Urinary bladder (tissue), 4 donors: Measurements from ENCODE around the gene GGTLC1. TPM values are rescaled to one million over a fixed set of nuclear protein-coding genes. Genes with fewer than 3 reads are reported as not detected.
"Not testable (repeated sequence)": the region's sequence is repeated elsewhere in the genome, so short reads cannot be mapped to it uniquely, and the experiment has no call there.

ENCODE experiments used
- DNase-seq: peaks from one replicate; pipeline ENCODE4 v3.0.0-alpha.2; 2015; ENCODE audit errors: extremely low spot score
- H3K27ac ChIP-seq: one replicate; pipeline ENCODE4 v1.5.1; 2013; ENCODE audit warnings: low read depth, mild to moderate bottlenecking, moderate library complexity
- H3K36me3 ChIP-seq: one replicate; pipeline ENCODE4 v1.6.1; 2013; ENCODE audit warnings: mild to moderate bottlenecking, moderate library complexity; ENCODE audit not compliant: insufficient read depth
- H3K4me1 ChIP-seq: one replicate; pipeline ENCODE4 v1.6.1; 2013; ENCODE audit warnings: mild to moderate bottlenecking, moderate library complexity; ENCODE audit not compliant: insufficient read depth
- H3K4me3 ChIP-seq: one replicate; pipeline ENCODE4 v1.5.1; 2013; ENCODE audit warnings: low read depth, low read length
- WGBS: extraction: QIAGEN DNeasy Blood & Tissue Kit; methylation state at CpG from one replicate; pipeline ENCODE4 v1.1.7; 2013; 5-methylcytosine and 5-hydroxymethylcytosine counted together
- polyA plus RNA-seq: library from polyadenylated mRNA; stranded (reverse); fragments of 200-250 nt; gene quantifications from one replicate; pipeline ENCODE4 v1.2.3, GENCODE V29; 2013
- total RNA-seq: library from RNA; depleted of rRNA; stranded (reverse); fragments of >200 nt; gene quantifications from one replicate; pipeline ENCODE4 v1.2.3, GENCODE V29; 2014
- donor health status: healthy with polysubstance abuse.
- donor health status: healthy.

The GGTLC1 gene
- total and polyA plus RNA-seq, 2 donors, result not detected

GRCh38 chr20:24006626-24007025 is 18.0 kb upstream of the GGTLC1 start:
- 81% methylated on average over 7 of the region's 7 CpGs for WGBS
- Histone ChIP-seq H3K4me3 (no peak overlapping the region), H3K36me3 (no peaks in the 10 kb centered on the region), H3K27ac (no peak overlapping the region), H3K4me1 (no peaks in the 10 kb centered on the region)
- no peak for DNase-seq

- H3K36me3 ChIP-seq, result no peaks in the 10 kb centered on the region
- H3K4me3 ChIP-seq, result no peak overlapping the region
- 29% methylated on average over 9 of the region's 9 CpGs for WGBS
- no peak for DNase-seq
- no peaks in the 10 kb centered on the region for H3K4me1 ChIP-seq
- no peak overlapping the region for H3K27ac ChIP-seq
Measured at GRCh38 chr20:24004471-24004870, 15.9 kb upstream of the GGTLC1 start.

- Histone ChIP-seq H3K4me3 (no peak overlapping the region), H3K27ac (no peak overlapping the region), H3K4me1 (no peaks in the 10 kb centered on the region), H3K36me3 (no peaks in the 10 kb centered on the region)
- 95% methylated on average over 13 of the region's 13 CpGs for WGBS
- DNase-seq, result no peak
Measured at GRCh38 chr20:24002896-24003295, 14.3 kb upstream of the GGTLC1 start.

- H3K27ac ChIP-seq, result no peak overlapping the region
- H3K4me1 ChIP-seq, result no peaks in the 10 kb centered on the region
- no peak overlapping the region for H3K4me3 ChIP-seq
- DNase-seq, result no peak
- WGBS, result 82% methylated on average over 7 of the region's 7 CpGs
- no peaks in the 10 kb centered on the region for H3K36me3 ChIP-seq
Measured at GRCh38 chr20:24001712-24002405, 13.3 kb upstream of the GGTLC1 start.

GRCh38 chr20:23998844-23999243 is 10.3 kb upstream of the GGTLC1 start:
- Histone ChIP-seq H3K4me1 (no peaks in the 10 kb centered on the region), H3K27ac (no peak overlapping the region), H3K4me3 (no peak overlapping the region), H3K36me3 (no peaks in the 10 kb centered on the region)
- 71% methylated on average over 4 of the region's 4 CpGs for WGBS
- DNase-seq, result no peak

- DNase-seq, result no peak
- no peaks in the 10 kb centered on the region for H3K36me3 ChIP-seq
- H3K4me3 ChIP-seq, result no peak overlapping the region
- no peak overlapping the region for H3K27ac ChIP-seq
- H3K4me1 ChIP-seq, result no peaks in the 10 kb centered on the region
- 83% methylated on average over 8 of the region's 8 CpGs for WGBS
Measured at GRCh38 chr20:23998392-23998791, 9.8 kb upstream of the GGTLC1 start.

GRCh38 chr20:23995905-23996666 is 7.5 kb upstream of the GGTLC1 start:
- no peak overlapping the region for H3K4me3 ChIP-seq
- no peaks in the 10 kb centered on the region for H3K36me3 ChIP-seq
- WGBS, result 50% methylated on average over 11 of the region's 11 CpGs
- H3K4me1 ChIP-seq, result no peaks in the 10 kb centered on the region
- H3K27ac ChIP-seq, result no peak overlapping the region
- no peak for DNase-seq

- DNase-seq, H3K27ac ChIP-seq, H3K4me1 ChIP-seq, H3K4me3 ChIP-seq, H3K36me3 ChIP-seq: not testable (repeated sequence)
- 79% methylated on average over 6 of the region's 6 CpGs for WGBS
Measured at GRCh38 chr20:23995291-23995690, 6.7 kb upstream of the GGTLC1 start.

- not testable (repeated sequence) for H3K4me3 ChIP-seq, H3K27ac ChIP-seq, H3K36me3 ChIP-seq, H3K4me1 ChIP-seq, DNase-seq
- WGBS, result 88% methylated on average over 14 of the region's 14 CpGs
Measured at GRCh38 chr20:23994001-23994633, 5.5 kb upstream of the GGTLC1 start.

- not testable (repeated sequence) for H3K4me1 ChIP-seq, DNase-seq, H3K36me3 ChIP-seq, H3K4me3 ChIP-seq, H3K27ac ChIP-seq
- 66% methylated on average over 12 of the region's 12 CpGs for WGBS
Measured at GRCh38 chr20:23993440-23993839, 4.9 kb upstream of the GGTLC1 start.

GRCh38 chr20:23990296-23990695 is 1.7 kb upstream of the GGTLC1 start:
- not testable (repeated sequence) for H3K4me1 ChIP-seq, H3K27ac ChIP-seq, DNase-seq, H3K4me3 ChIP-seq, H3K36me3 ChIP-seq
- 83% methylated on average over 12 of the region's 12 CpGs for WGBS

- WGBS, result 96% methylated on average over 9 of the region's 9 CpGs
- not testable (repeated sequence) for H3K4me3 ChIP-seq
Measured at GRCh38 chr20:23988966-23989365, 387 bp upstream of the GGTLC1 start.

GRCh38 chr20:23986716-23987115 is 1.9 kb downstream of the GGTLC1 start:
- H3K4me3 ChIP-seq, DNase-seq, H3K27ac ChIP-seq, H3K4me1 ChIP-seq, H3K36me3 ChIP-seq: not testable (repeated sequence)
- 76% methylated on average over 3 of the region's 3 CpGs for WGBS

More at GRCh38 chr20:23988966-23989365, 387 bp upstream of the GGTLC1 start:
- not testable (repeated sequence) for H3K27ac ChIP-seq, H3K4me1 ChIP-seq, H3K36me3 ChIP-seq, DNase-seq

GRCh38 chr20:23986310-23986709 is 2.3 kb downstream of the GGTLC1 start:
- H3K4me1 ChIP-seq, DNase-seq, H3K4me3 ChIP-seq, H3K36me3 ChIP-seq, H3K27ac ChIP-seq: not testable (repeated sequence)
- WGBS, result 95% methylated on average over 14 of the region's 14 CpGs
